ENCODE measurements around the gene ITGA11. TPM values are rescaled to one million over a fixed set of nuclear protein-coding genes. Genes with fewer than 3 reads are reported as not detected.

ITGA11 gene
- total RNA-seq, 2 donors from 2014 or later = 22.4 to 23.8 TPM

DNA sequence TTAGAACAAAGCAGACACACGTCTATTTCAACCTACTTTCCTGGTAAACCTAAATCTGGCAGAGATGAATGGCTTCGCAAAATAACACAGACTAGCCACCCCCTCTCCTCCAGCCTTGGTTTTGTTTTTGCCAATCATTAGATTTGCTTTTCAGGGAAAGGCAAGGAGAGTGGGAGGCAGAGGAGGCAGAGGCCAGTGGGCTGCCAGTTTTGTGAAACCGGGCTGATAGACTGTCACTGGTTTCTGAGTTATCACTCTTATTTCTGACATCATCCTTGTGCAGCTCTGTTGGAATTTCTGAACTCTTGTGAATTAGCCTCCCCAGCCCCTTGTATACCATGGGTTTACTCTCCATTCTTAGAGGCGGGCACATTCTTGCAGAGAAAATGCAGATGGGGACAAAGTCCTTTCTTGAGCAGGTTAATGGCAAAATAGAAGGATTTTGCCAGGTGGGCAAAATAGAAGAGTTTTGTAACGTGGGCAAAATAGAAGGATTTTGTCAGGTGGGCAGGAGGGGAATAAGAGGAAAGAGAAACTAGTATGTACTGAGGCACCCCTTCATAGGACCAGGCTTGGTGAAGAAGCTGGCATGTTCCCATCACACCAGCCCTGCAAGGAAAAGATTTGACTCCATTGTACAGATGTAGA, 157.6 kb downstream of the ITGA11 start:
- no peak for DNase-seq
- intact Hi-C loops (cut with DNase I) = no loop called here
- ATAC-seq = no peak

DNA sequence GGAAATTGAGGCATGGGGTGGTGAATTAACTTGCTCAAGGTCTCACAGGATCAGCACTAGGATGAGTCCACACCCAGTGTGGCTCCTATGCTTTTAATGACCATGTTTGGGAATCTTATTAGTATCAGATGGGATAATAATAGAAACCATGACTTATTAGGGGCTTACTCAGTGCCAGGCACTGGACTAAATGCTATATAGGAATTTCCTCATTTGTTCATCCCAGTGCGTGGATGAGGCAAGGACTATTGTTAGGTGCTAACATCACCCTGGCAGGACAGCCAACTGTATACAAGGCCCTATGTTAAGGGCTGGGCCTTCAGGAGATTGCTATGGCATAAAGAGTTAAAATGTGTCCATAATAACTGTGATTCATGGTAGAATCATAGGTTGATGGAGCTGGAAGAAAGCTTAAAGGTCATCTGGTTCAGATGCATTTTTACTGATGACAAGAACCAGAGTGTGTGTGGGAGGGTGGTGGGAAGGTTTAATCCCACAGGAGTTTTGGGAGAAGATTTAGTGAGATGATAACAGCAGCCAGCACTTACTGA, 159.2 kb downstream of the ITGA11 start:
- ATAC-seq = peak in 1 of 2 donors; percentile 60
- intact Hi-C loops (cut with DNase I) = no loop called here
- no peak for DNase-seq

DNA sequence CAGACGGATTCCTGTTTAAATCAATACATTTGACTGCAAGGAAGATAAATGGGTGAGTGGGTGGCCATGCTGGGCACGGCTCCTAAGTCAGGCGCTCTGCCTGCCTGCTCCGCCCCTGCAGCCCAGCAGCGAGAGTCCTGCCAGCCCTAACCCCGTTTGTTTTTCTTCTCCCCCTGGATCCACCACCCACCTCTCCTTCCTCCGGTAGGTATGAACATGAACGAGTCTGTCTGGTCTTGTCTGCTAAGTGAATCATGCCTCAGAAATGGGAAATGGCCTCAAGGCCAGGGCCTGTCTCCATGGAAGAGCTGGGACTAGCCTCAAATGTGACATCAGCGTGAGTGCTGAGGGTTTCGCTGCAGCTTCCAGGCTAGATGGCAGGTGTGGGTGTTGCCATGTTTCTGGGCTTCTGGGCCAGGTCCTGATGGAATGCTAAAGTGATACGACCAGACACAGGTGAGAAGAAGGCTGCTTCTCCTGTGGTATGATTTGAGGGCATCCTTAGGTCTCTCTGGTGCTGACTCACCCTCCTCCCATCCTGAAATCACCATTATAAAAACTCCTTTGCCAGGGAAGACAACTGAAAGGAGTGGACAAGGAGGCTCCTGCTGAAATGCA, 160.0 kb downstream of the ITGA11 start:
- peak; percentile 48 to 71 for ATAC-seq
- intact Hi-C loops (cut with DNase I) = no loop called here
- no peak for DNase-seq

DNA sequence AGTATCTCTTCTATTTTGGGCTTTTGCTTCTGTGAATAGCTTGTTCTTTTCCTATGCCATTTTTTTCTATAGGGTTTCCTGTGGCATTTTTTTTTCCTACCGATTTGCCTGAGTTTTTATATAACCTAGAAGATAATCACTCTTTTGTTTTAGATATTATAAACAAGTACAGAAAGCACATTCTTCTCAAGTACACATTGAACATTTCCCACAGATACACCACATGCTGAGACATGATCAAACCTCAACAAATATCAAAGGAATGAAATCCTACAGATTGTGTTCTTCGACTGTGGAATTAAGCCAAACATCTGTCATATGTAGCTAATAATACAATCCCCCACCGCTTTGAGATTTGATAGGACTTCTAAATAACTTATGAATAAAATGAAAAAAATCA, 163.6 kb downstream of the ITGA11 start:
- ATAC-seq = no peak
- DNase-seq = no peak
- intact Hi-C loops (cut with DNase I) = no loop called here

DNA sequence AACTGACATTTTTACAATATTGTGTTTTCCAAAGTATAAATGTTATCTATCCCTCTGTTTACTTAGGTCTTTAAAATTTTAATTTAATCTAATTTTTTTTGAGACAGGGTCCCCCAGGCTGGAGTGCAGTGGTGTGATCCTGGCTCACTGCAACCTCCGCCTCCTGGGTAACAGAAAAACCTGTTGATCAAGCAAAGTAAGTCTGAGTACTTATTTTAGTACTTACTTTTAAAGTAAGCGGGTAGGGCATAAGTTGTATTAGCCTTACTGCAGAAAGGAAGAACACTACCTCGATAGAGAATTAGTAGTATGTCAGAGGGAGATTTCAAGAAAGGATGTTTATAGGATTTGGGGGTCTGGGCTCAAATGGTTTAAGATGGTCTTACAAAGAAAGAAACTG, 166.3 kb downstream of the ITGA11 start:
- ATAC-seq (no peak), DNase-seq (no peak)
- intact Hi-C loops (cut with DNase I) = no loop called here

DNA sequence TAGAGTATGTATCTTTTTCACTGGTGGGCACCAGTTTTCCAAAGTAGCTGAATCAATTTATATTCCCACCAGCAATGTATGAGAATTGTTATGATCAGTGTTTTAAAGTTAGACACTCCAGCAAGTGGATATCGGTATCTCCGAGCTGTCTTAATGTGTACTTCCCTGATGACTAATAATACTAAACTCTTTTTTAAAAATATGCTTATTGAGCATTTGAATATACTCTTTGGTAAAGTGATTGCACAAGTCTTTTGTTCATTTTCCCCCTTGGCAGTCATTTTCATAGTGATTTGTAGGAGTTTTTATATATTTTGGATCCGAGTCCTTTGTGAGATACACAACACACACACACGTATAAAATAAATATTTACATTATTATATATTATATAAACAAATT, 166.9 kb downstream of the ITGA11 start:
- intact Hi-C loops (cut with DNase I) = no loop called here
- DNase-seq (no peak), ATAC-seq (no peak)

DNA sequence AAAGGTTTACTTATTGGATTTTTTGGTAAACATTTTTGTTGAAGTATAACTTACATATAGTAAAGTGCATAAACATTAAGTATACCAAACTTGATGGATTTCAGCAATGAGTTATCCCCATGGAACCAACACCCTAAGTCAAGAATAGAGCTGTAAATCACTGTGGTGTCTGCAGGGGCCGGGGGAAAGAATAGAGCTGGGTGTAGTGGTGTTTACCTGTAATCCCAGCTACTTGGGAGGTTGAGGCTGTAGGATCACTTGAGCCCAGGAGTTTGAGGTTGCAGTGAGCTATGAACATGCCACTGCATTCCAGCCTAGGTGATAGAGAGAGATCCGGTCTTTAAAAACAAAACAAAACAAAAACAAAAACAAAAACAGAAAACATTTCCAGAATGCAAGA, 167.7 kb downstream of the ITGA11 start:
- intact Hi-C loops (cut with DNase I) = no loop called here
- ATAC-seq = no peak
- no peak for DNase-seq

DNA sequence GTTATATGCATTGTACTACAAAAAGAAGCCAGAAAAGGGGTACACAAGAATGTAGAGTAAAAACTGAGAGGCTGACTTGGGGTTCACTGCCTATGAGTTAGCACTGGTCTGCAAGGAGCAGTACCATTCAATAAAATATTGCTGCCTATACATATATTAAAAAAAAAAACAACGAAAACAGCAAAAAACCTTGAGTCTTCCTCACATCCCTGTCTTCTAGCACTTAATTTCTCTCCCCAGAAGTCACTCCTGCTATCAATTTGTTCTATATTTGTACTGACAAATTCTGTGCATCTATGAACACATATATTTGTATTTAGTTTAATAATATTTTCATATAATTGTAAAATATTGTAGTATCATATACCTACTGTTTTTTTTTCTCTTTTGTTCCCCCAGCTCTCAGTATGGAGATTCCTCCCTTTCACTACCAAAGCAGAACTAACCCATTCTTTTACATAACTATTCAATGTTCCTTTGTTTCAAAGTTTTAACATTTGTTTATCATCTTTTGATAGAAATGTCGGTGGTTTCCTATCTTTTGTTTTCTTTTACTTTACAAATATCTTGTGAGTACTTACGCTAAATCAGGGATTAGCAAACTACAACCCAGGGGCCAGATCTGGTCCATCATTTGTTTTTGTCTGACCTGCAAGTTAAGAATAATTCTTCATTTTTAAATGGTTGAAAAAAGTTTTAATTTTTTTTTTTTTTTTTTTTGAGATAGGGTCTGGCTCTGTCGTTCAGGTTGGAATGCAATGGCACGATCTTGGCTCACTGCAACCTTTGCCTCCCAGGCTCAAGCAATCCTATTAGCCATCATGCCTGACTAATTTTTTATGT, 169.2 kb downstream of the ITGA11 start:
- intact Hi-C loops (cut with DNase I) = no loop called here
- ATAC-seq = no peak
- no peak for DNase-seq

DNA sequence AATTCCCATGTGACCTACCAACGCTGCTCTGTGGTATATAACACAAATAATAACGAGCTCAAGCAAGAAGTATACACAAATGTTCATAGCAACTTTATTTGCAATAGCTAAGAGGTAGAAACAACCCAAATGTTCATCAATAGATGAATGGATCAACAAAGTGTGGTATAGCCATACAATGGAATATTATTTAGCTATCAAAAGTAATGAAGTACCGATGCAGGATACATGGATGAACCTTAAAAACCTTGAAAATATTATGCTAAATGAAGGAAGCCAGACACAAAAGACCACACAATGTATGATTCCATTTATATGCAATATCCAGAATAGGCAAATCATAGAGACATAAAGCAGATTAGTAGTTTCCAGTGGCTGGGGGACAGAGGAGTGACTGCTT, 170.0 kb downstream of the ITGA11 start:
- DNase-seq (no peak), ATAC-seq (no peak)
- intact Hi-C loops (cut with DNase I) = no loop called here

DNA sequence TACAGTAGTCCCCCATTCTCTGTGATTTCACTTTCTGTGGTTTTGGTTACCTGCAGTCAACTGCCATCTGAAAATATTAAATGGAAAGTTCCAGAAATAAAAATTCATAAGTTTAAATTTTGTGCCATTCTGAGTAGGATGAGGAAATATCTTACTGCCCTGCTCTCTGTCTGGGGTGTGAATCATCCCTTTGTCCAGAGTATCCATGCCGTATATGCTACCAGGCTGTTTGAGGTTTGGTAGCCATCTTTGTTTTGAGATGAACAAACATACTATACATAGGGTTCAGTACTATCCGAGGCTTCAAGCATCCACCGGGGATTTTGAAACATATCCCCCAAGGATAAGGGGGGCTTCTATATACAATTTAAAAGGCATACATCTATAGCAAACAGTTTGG, 170.7 kb downstream of the ITGA11 start:
- DNase-seq (no peak), ATAC-seq (no peak)
- intact Hi-C loops (cut with DNase I) = no loop called here

DNA sequence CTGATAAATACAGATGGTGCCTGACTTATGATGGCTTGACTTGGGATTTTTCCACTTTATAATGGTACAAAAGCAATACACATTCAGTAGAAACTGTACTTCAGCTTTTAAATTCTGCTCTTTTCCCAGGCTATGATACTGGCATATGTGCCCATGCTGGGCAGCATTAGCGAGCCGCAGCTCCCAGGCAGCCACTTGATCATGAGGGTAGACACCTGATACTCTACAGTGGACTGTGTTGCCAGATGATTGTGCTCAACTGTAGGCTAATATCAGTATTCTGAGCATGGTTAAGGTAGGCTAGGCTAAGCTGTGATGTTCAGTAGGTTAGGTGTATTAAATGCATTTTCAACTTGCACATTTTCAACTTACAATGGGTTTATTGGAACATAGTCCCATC, 172.1 kb downstream of the ITGA11 start:
- intact Hi-C loops (cut with DNase I) = loop anchor here in 1 of 2 donors (10.0 kb wide), 1 partner anchor 45 kb away; no protein-coding TSS in a partner anchor
- DNase-seq (no peak), ATAC-seq (no peak)

DNA sequence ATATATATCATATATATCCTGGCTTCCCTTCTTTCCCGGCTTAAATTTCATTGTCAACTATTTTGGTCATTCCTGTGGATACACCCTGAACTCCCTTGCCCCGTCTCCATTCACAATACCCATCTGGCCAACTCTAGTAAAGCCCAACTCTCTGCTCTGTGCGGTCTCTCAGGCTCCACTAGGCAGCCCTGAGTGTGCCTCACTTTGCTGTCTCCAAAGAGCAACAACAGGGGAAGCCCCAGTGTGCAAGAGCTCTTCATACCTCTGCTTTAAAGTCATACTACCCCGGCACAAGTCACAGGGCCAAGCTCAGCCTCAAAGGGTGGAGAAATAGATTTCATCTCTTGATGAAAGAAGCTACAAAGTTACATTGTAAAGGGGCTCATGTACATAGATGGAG, 173.3 kb downstream of the ITGA11 start:
- ATAC-seq (no peak), DNase-seq (no peak)
- intact Hi-C loops (cut with DNase I) = loop anchor here in 1 of 2 donors (10.0 kb wide), 1 partner anchor 46 kb away; no protein-coding TSS in a partner anchor

DNA sequence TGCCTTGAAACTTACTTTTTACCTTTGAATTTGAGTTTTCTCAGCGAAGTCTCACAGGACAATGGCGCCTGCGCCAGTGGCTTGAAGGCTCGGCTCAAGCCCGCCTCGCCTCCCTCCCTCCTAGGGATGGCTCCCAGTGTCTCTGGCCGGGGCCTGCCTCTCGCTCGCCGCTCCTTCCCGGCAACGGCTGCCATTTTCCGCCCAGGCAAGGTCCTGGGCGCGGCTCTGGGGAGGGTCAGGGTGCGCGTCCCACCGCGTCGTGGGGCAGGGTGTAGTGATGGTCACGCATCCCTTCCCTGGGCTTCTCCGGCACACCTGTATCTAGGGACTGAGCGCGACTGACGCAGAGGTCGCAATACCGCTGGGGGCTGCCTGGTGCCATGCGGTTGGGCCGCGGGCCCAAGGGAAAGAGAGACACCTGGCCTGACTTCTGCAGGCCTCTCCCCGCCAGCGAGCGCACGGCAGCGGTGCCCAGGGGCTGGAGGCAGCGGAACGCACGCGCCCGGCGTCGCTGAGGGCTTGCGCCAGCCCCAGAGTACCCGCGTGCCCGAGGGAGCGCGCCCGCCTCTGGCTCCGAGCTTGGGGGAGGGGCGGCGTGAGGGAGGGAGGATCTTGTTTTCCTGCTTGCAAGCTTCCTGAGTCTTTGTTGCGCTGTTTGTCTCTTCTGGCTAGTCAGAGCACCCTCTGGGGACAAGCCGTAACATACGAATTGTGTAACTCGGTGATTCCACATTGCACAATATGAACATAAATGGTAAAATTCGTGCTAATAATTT, 175.1 kb downstream of the ITGA11 start:
- peak; percentile 88 for DNase-seq
- peak; percentile 95 to 96 for ATAC-seq
- intact Hi-C loops (cut with DNase I) = loop anchor here in 1 of 2 donors (10.0 kb wide), 1 partner anchor 48 kb away; no protein-coding TSS in a partner anchor

DNA sequence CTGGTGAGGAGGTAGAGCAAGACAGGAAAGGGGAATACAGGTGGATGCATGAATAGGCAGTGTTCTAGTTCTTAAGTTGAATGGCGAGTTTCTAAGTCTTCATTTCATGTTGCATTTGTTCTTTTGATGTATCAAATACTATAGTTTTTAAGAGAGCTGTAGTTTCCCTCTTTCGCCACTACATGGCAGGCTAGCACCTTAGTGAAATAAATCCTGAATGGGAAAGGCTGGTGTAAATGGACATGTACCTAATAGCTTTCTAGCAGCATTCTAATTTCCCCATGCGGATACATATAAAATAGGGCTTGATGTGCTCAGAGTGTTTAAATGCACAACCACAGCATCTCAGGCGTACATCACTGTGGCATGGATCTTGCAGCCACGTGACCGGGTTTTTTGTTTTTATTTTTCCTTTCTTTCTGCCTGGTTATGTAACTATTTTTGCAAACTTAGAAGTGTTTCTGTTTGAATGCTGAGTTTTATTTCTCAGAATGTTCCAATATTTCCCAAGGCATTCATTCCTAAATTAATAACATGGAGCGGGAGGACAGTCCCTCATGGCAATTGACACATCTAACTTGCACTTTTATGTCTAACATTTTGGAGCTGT, 178.9 kb downstream of the ITGA11 start:
- intact Hi-C loops (cut with DNase I) = loop anchor here (2.0 to 10.0 kb wide), 3 partner anchors 48 to 129 kb away; no protein-coding TSS in a partner anchor
- peak in 1 of 2 donors; percentile 19 for ATAC-seq
- DNase-seq = peak; percentile 24

DNA sequence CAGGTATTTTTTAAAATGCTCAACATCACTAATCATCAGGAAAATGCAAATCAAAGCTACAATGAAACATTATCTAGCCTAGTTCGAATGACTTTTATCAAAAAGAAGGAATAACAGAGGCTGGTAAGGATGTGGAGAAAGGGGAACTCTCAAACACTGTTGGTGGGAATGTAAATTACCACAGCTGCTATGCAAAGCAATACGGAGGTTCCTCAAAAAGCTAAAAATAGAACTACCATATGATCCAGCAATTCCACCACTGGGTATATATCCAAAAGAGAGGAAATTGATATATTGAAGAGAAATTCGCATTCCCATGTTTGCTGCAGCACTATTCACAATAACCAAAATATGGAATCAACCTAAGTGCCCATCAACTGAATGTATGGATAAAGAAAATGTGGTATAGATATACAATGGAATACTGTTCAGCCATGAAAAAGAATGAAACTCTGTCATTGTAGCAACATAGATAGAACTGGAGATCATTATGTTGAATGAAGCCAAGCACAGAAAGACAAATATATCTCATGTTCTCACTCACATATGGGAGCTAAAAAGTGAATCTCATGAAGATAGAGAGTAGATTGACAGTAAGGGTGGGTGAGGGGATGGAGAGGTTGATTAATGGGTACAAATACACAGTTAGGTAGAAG, 182.8 kb downstream of the ITGA11 start:
- DNase-seq = no peak
- peak in 1 of 2 donors; percentile 29 for ATAC-seq
- intact Hi-C loops (cut with DNase I) = no loop called here

All from left cardiac atrium (tissue), 4 donors.